Putamen (tissue), 1 donor: ENCODE measurements around the gene FAM9C.
"Not testable (repeated sequence)": the region's sequence is repeated elsewhere in the genome, so short reads cannot be mapped to it uniquely, and the experiment has no call there.

ENCODE experiments used
- DNase-seq: peaks from one replicate; pipeline ENCODE4 v3.0.0-alpha.2; 2016; ENCODE audit warnings: low spot score

FAM9C gene

DNA sequence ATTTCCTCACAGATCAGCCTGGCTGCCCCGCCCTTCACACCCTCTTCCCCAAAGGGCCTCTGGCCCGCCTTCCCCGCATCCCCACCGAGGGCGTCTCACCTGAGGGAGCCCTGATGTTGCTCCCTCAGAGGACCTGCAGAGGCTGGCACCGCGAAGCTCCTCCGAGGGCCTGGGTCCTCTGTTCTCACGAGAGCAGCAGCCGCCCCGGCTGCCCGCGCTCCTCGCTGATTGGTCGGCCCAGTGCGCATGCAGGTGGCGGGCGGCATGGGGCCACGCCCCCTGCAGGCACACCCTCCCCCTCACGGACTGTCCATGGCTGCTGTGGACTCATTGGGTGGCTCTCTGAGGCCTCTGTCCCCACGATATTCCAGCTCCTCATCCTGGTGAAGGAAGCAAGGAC is at the start of gene FAM9C:
Gene FAM9C, minus strand, starts transcription at position 180 of the 400 bp plus-strand sequence. CDS start 831 bp downstream, outside the sequence.
- no peak for DNase-seq

DNA sequence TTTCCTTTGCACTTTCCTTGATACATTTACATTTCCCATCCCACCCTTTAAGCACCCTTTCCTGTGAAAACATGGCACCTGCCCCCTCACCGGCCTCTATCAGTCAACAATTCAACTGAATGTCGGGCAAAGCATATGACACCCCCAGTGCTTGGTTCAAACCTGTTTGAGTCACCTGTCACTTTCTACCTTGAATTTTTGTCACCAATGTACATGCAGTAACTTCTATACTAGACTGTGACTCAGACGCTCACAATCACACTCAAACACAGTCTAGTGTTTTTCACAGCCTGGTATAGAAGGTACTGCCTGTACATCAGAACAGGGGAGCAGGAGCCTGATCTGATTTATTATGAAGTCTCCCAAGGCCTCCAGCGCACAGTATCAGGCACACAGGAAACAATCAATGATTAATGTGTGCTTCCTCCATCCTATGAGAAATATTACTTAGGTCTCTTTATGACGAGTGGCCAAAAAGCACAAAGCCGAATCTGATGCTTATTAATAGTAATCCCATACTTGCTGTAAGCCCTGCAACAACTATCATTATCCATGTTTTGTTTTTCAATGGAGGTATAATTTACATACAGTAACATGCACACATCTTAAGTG is 49.2 kb upstream of the FAM9C start:
- no peak for DNase-seq

DNA sequence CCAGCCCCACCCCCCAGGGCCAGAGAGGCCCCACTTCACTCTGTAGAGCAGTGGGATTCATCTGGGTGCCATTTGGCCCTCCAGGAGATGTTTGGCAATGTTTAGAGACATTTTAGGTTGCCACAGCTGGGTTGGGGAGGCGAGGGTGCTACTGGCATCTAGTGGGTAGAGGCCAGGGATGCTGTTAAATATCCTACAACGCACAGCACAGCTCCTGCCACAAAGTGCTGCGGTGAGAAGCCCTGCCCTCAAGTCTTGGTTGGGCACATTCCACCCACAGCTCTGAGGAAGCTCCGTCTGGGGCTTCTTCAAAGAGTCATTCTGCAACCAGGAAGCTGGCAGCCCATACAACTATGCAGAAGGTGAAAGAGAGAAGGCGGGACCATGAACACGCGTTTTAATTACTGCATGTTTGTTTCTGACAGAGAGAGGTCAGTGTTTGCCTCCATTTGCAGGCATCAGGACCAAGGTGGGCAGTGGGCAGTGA is 48.1 kb upstream of the FAM9C start:
- no peak for DNase-seq

DNA sequence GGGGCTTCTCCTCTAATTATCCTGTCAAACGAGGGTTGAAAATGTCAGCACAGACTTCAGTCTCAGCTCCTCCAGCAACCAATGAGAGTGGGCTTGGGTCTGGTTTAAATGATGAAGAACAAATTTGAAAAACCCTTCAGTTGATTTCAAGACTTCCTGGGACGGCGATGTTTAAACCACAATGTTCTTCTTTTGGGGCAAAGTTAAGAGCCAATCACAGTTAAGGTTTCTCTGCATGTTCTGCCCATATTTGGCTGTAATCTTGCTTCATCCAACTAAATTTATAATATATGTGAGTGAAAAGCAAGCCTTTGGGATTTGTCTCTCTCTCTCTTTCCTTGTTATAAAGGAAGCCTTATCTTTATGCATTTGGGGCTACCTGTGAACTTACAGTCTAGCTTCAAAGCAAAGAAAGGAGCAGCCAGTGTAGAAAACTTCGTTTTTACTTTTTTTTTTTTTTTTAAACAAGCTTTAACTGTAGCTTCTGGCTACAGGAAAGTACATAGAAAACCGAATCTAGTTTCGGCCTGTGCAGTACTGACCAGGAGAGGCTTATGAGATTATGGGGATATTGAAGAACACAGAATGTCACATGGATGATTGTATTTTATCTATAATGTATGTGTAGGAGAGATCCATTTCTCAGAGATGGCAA is 46.8 kb upstream of the FAM9C start:
- no peak for DNase-seq

GRCh38 chrX:13090339-13091110 is 46.1 kb upstream of the FAM9C start:
- DNase-seq: no peak

GRCh38 chrX:13090027-13090338 is 45.6 kb upstream of the FAM9C start:
- no peak for DNase-seq

GRCh38 chrX:13088156-13088487 is 43.7 kb upstream of the FAM9C start:
- DNase-seq: no peak

DNA sequence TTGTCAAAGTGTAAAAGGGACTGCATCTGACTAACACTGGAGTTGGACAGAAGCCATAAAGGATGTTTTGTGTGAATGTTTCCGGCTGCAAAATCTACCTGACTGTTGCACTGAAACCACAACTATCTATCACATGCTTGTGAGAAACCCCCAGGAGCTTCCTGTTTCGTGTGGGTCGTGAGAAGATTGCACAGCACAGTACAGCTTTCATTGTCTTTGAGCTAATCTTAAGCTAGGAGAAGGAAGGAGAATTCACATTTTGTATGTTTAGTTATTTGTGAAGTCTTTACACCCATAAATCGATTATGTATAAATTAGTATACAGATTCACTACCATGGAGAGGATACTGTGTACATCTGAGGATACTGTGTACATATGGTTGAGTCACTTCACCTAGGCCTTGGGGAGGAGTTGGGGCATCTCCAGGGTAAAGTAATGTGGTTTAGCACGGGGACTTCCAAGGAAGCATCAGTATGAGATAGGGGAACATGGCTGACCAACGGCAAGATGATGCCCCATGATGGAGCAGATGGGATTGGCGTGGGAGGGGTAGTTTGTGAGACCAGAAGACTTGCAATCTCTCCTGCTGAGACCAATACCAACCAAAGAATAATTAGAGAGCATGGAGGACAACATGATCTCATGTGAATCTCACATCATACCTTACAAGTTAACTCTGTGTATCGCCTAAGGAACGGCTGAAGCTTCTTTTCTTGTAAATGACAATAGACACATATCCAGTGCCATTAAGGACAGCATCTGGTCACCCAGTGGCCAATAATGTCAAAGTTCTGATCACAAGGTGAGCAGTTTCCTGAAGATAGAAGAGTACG is 43.1 kb upstream of the FAM9C start:
- no peak for DNase-seq

- DNase-seq: not testable (repeated sequence)
Observed at GRCh38 chrX:13086793-13087321, 42.4 kb upstream of the FAM9C start.

DNA sequence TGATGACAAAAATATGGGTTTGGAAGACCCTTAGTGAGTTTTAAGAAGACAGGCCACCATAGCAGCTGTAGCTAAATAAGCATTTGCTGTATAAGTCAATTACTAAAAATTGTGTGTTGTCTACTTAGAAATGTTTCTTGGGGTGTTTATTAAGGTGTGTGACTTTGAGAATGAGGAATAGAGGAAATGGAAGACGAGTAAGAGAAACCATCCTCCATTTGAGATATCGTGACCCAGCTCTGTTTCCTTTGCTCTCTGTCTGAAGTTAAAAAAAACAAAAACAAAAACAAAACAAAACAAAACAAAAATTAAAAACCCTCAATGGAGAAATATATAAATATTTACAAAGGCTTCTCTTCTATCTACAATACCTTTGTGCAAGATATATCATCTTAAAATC is 41.7 kb upstream of the FAM9C start:
- no peak for DNase-seq

- DNase-seq: no peak
Observed at GRCh38 chrX:13085526-13085925, 41.1 kb upstream of the FAM9C start.

DNA sequence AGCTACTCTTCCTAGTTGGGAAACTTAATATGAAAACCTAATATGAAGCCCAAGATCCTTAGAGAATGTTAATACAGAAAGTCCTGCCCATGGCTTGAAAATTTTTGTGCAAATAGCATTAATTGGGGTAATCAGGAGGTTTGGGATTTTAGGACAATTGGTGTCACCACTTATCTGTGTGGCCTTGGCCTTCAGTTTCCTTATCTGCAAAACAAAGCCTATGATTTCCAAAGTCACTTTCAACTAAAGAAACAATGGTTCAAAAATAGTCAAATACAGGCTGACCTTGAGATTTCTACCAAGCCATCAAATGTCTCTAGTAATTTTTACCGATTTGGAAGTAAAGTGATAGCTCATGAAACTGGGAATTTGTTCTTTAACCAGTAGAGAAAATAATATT is 40.2 kb upstream of the FAM9C start:
- DNase-seq: no peak

DNA sequence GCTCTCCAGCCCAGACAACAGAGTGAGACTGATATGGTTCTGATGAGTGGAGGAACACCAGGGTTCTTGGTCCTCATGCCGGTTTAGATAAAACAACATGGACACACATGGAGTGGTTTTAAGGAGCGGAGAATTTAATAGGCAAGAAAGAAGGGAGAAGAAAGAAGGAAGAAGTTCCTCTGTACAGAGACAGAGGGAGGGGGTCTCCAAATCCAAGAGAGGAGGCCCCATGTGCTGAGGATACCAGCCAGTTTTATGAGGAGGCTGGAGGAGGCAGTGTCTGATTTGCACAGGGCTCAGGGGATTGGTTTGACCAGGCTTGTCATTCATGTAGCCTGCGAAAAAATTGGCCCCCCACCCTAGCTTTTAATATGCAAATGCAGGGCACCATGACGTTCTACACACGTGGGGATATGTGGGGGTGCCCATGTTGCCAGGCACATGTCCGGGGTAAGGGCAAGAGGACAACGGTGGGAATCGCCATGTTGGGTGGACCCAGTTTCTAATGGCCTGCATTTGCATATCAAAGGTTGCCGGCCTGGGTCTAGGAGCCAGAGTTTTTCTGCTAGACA is 39.4 kb upstream of the FAM9C start:
- not testable (repeated sequence) for DNase-seq

GRCh38 chrX:13082206-13083065 is 38.0 kb upstream of the FAM9C start:
- DNase-seq: no peak

DNA sequence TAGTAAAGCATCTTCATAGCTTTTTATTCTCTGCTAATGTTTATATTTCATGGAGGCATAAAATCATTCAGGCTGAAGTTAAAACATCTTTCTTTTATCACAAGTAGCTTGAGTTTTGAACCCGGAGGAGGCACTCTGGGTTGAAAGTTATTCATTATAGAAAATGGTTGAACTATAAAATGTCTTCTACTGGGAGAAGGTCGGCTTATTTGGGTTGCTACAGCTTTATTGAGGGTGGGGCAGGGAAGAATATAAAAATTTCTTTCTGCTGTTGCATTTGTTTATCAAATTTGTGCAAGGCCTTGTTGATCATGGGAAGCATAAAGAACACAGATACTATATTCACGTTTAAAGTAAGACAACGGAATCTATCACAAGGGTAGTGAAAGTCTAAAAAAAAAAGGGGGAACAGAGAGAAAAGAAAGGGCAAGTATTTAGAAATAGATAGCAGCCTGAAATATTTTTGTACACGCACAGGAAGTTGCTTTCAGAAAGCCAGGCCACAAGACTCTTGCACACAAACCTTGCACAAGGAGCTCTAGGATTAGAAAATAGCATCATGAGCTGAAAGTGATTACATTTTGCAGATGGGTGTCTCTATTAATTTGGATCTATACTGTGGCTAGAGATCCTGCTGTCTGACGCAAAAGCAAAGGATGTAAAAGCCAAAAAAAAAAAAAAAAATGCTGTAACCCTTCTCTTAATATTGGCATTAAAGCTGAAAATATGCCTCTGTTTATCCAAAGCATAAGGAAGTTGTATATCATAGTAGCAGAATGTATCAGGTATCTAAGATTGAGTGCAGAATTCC is 37.2 kb upstream of the FAM9C start:
- DNase-seq: no peak

- no peak for DNase-seq
Observed at GRCh38 chrX:13080128-13080795, 35.8 kb upstream of the FAM9C start.

- no peak for DNase-seq
Observed at GRCh38 chrX:13078739-13079444, 34.5 kb upstream of the FAM9C start.

GRCh38 chrX:13077168-13077567 is 32.7 kb upstream of the FAM9C start:
- no peak for DNase-seq
